ENCODE measurements around the gene ONECUT3.

- no peak for TF ChIP-seq CTCF (IDR thresholded peaks at IDR 0.05)
- no peak for TF ChIP-seq TAF1 (IDR thresholded peaks at IDR 0.05; ENCODE audit: borderline replicate concordance, low read depth, low read length)
- no peak for TF ChIP-seq ELF1 (IDR thresholded peaks at IDR 0.05)
- no peak for TF ChIP-seq NRF1 (IDR thresholded peaks at IDR 0.05; ENCODE audit: low read depth, low read length)
- TF ChIP-seq FOXM1 (IDR thresholded peaks at IDR 0.05; ENCODE audit: low read depth) = no peak
- TF ChIP-seq USF2 (IDR thresholded peaks at IDR 0.05; ENCODE audit: borderline replicate concordance, low read depth, low read length) = no peak
- TF ChIP-seq NFIC (IDR thresholded peaks at IDR 0.05; ENCODE audit: borderline replicate concordance) = no peak
- no peak for TF ChIP-seq USF1 (IDR thresholded peaks at IDR 0.05; ENCODE audit: borderline replicate concordance, low read depth)
- no peak for TF ChIP-seq EZH2phosphoT487 (IDR thresholded peaks at IDR 0.05; ENCODE audit: borderline replicate concordance, low read depth)
- no peak for TF ChIP-seq SIN3A (IDR thresholded peaks at IDR 0.05; ENCODE audit: borderline replicate concordance, low read depth, low read length)
These were observed 66.3 kb downstream of the ONECUT3 start for GRCh38 chr19:1819341-1820255.
